GM19240 (cell line): Measurements from ENCODE around the gene TRIP4.
"Not testable (repeated sequence)": the region's sequence is repeated elsewhere in the genome, so short reads cannot be mapped to it uniquely, and the experiment has no call there.

Experiments used
- DNase-seq: peaks from one replicate; pipeline ENCODE4 v3.0.0; 2011; ENCODE audit warnings: low spot score; ENCODE audit not compliant: insufficient read length

TRIP4 gene

DNA sequence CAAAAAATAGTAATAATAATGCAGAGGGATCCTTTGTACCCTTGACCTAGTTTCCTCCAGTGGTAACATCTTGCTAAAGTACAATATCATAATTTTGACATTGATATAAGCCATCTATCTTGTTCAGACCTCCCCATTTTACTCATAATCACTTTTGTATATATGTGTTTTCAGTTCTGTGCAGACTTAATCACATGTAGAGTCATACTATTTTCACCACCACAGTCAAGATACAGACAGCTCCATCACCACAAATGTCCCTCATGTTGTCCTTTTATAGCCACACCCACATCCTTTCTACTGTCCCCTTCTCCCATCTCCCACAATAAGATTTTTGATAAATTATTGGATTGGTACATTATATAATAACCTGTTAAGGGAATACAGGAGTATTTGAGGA lies 98.2 kb downstream of the TRIP4 start:
- no peak for DNase-seq

DNA sequence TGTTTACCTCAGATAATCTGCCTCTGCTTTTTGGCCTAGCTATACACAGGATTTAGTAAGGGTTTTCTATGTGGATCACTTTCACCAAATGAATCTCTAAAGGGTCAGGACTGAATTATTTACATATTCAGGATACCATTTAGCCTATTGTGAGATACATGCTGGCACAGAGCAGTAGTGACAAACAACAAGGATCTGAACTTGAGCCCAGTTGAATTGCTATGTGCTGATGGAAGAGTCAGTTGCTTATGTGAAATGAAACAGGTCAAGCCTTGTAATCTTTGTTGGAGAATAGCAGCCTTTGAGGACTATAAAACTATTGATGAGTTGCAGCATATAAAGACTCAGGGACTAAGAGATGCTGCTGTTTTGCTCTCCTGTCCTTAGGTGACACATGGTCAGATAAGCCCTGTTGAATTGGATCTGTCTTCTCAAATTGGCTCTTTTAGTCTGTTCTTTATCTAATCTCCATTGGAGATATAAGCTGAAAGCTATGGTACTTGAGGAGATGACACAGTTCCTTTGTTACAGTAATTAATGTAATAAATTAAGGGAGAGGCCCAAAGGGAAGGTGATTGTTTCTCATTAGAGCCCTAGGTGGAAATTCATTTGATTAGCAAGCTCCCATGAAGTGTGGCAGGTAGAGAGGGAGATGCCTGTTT lies 103.1 kb downstream of the TRIP4 start:
- no peak for DNase-seq

DNA sequence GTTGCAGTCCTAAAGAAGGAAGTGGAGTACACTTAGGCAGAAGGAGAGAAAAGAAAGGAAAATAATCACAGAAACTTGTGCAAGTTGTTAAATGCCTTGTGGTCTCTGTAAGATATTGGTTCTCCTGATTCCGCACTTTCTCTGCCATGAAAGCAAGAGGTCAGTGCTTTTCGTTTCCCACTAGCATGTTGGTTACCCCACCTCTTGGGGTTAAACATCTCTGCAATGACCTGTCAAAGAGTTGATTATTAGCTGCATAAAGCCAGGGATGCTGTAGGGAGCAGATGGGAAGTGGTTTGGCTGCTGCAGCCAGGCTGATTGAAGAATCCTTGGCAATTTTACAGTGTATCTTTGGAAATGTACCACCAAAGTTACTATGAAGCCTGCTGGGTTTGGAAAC lies 106.0 kb downstream of the TRIP4 start:
- no peak for DNase-seq

DNA sequence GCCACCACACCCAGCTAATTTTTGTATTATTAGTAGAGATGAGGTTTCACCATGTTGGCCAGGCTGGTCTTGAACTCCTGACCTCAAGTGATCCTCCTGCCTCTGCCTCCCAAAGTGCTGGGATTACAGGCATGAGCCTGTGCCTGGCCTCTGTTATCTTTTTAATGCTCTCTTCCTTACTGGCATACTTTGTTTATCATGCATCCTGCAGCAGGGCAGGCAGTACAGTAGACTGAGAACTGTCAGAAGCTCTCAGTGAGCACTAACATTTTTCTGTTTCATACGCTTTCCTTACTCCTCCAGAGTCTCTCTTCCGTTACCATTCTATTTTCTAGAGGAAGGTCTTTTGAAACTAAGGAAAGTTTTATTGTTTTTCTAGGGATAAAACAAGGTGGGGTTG lies 108.3 kb downstream of the TRIP4 start:
- DNase-seq: not testable (repeated sequence)

DNA sequence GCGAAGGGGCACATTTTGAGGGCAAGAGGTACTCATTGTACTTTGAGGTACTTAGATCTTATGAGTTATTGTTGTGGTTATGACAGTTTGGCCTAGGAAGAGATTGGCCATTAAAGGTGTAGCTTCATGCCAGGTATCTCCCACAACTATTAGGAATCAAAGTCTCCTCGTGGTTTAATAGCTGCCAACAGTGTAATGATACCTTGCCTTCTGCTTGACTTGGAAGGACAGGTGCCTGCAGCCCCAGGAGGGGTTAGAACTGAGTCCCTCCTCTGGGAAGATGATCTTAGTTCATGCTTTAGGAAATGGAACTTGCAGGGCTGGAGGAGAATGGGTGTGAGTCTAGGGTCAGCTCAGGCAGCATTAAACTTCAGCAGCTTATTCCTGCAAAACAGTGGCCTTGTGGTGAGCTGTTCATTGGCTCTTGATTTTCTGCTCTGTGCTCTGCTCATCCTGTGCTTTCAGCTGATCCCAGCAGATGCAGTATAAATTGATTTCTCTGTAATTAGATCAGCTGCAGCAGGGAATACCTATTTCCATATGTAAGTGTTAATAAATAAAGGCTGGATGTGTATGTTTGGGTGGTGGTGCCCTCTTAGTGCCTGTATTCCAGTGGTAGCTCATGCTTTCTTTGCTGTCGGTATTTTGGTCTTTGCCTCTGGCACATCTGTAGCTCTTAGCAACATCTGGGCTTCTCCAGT lies 113.2 kb downstream of the TRIP4 start:
- DNase-seq: no peak

DNA sequence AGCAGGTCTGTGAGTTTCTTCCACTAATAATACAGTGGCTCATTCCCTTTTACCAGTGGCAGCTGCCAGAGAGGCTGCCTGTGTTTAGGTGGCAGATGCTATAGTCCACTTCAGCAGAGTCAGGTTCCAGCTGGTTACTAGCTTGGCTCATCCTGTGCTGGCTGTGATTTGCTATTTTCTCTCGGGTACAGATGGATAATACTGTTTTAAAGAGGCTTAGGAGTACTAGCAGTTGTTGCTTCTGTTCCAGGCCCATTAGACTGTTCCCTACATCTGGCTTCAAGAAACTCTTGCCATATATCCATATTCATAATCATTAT lies 113.7 kb downstream of the TRIP4 start:
- DNase-seq: no peak

DNA sequence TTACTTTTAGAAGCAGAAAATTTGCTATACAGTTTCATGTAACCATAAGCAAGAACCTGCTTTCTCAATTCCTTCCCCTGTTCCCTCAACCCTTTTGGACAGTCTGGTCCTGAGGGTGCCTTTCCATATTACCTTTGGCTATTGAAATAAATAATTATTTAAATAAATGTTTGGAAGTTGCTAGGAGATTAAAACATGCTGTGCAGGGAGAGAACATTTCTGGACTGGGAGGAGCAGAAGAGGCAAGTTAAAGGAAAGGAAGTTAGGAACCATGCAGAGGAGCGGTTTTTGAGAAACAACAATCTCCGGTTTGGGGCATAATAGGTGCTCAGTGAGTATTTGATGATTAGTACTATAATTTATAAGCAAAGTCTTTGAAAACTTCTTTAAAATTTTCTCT lies 114.5 kb downstream of the TRIP4 start:
- DNase-seq: no peak

DNA sequence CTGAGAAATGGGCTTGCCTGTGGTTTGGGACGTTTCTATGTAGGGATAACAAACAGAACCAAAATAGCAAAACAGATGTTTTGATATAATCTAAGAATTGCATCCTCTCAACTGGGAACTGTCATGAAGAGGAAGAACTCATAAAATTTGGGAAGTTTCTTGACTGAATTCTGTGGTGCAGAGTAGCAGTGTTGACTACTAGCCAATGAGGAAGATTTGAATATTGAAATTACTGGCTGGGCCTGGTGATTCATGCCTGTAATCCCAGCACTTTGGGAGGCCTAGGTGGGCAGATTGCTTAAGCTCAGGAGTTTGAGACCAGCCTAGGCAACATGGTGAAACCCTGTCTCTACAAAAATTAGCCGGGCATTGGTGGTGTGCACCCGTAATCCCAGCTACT lies 114.9 kb downstream of the TRIP4 start:
- DNase-seq: no peak

DNA sequence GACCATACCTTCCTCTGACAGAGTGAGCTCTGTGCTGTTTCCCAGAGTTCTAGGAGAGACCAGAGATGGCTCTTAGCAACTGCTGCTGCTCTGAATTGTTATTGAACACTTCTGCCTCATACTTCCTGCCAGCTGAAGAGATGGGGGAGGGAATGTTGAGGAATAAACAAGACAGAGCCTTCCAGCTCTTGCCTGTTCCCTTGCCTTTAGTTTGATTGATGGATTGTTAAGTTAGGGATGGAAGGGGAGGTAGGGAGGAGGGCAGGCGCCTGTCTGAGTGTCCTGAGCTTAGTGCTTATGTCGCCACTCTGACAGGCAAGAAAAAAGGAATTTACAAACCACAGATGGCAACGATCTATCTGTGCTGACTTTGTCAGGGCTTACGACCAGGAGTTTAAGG lies 115.6 kb downstream of the TRIP4 start:
- no peak for DNase-seq

DNA sequence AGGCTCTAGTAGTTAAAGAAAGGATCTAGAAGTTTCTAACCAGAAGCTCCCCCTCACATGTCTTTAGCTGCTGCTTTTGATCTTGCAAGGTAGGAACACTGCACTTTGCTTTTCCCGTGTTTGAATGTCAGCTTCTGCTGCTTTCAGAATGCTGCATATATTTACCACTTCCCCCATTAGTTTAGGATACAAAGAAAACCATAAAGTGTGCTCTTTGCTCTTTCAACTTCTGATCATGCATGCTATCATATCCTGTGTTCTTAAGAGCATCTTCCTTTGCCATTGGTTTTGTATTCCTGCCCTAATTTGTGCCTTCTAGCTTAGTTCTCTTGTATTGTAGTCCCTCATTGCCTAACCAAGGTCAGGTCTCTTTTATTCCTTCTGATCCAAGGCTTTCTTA lies 116.0 kb downstream of the TRIP4 start:
- no peak for DNase-seq
